NCI-H1436 treated with DMSO at 0.1 percent for 48 hours (cell line): ENCODE measurements around the gene ARHGAP22.

Source experiments
- DNase-seq: peaks from one replicate; lab custom pipeline; 2025; lab: John Stamatoyannopoulos, UW

The ARHGAP22 gene

GRCh38 chr10:48633381-48634197, 28.7 kb upstream of the ARHGAP22 start:
- no peak for DNase-seq

- DNase-seq: no peak
These were observed 27.3 kb upstream of the ARHGAP22 start for GRCh38 chr10:48632166-48632565.

- DNase-seq: no peak
These were observed 23.2 kb upstream of the ARHGAP22 start for GRCh38 chr10:48627984-48628609.

GRCh38 chr10:48626986-48627731, 22.3 kb upstream of the ARHGAP22 start:
- no peak for DNase-seq

- no peak for DNase-seq
These were observed 21.6 kb upstream of the ARHGAP22 start for GRCh38 chr10:48626447-48626846.

GRCh38 chr10:48625826-48626134, 20.9 kb upstream of the ARHGAP22 start:
- DNase-seq: no peak

- no peak for DNase-seq
These were observed 18.8 kb upstream of the ARHGAP22 start for GRCh38 chr10:48623607-48624132.

GRCh38 chr10:48623009-48623408, 18.1 kb upstream of the ARHGAP22 start:
- DNase-seq: no peak

- no peak for DNase-seq
These were observed 15.8 kb upstream of the ARHGAP22 start for GRCh38 chr10:48620719-48621118.

- no peak for DNase-seq
These were observed 11.6 kb upstream of the ARHGAP22 start for GRCh38 chr10:48616436-48616835.

- no peak for DNase-seq
These were observed 9.9 kb upstream of the ARHGAP22 start for GRCh38 chr10:48614481-48615390.

GRCh38 chr10:48613016-48613415, 8.1 kb upstream of the ARHGAP22 start:
- no peak for DNase-seq

- DNase-seq: no peak
These were observed 7.5 kb upstream of the ARHGAP22 start for GRCh38 chr10:48612236-48612943.

GRCh38 chr10:48611133-48611532, 6.3 kb upstream of the ARHGAP22 start:
- DNase-seq: no peak

- DNase-seq: no peak
These were observed 5.8 kb upstream of the ARHGAP22 start for GRCh38 chr10:48610585-48611093.

- DNase-seq: no peak
These were observed 5.2 kb upstream of the ARHGAP22 start for GRCh38 chr10:48609899-48610584.

GRCh38 chr10:48609441-48609840, 4.6 kb upstream of the ARHGAP22 start:
- no peak for DNase-seq

- DNase-seq: no peak
These were observed 4.1 kb upstream of the ARHGAP22 start for GRCh38 chr10:48608976-48609375.

GRCh38 chr10:48608279-48608681, 3.4 kb upstream of the ARHGAP22 start:
- no peak for DNase-seq
